Measurements from ENCODE around the gene CDC42SE1. TPM values are rescaled to one million over a fixed set of nuclear protein-coding genes. Genes with fewer than 3 reads are reported as not detected.
"Not testable (repeated sequence)": the region's sequence is repeated elsewhere in the genome, so short reads cannot be mapped to it uniquely, and the experiment has no call there.

The CDC42SE1 gene
- total RNA-seq, result 100 to 1,000 TPM; 128 TPM

- Mint-ChIP-seq H3K27ac (peak within 1 kb of the TSS; percentile 95), H3K27me3 (no peaks in the 10 kb centered on the region), H3K9me3 (no peaks in the 10 kb centered on the region), H3K4me1 (peaks cover 56% of the 10 kb centered on the region), H3K4me3 (peak within 1 kb of the TSS; percentile 96), H3K36me3 (peaks cover 46% of the 10 kb centered on the region)
- peak; percentile 93 for DNase-seq
These were observed at the start of gene CDC42SE1 for GRCh38 chr1:151059109-151060006. Gene CDC42SE1 (minus strand): TSS chr1:151059622. CDS start chr1:151055730, 3,892 bp downstream.

DNA sequence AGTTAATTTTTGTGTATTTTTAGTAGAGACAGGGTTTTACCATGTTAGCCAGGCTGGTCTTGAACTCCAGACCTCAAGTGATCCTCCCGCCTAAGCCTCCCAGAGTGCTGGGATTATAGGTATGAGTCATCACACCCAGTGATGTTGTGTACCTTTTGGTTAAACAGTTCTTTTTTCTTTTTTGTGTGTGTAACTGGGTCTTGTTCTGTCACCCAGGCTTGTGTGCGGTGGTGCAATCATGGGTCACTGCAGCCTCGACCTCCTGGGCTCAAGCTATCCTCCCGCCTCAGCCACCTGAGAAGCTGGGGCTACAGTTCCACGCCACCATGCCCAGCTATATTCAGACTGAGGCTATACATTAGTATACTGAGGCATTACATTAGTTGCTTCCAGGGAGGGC is 48.9 kb upstream of the CDC42SE1 start:
- Mint-ChIP-seq H3K4me1 (peaks cover 5% of the 10 kb centered on the region), H3K27ac (no peak overlapping the region), H3K9me3 (no peaks in the 10 kb centered on the region), H3K36me3 (peaks cover 2% of the 10 kb centered on the region), H3K27me3 (no peaks in the 10 kb centered on the region), H3K4me3 (no peak overlapping the region)
- DNase-seq, result no peak

GRCh38 chr1:151106894-151107293 is 47.5 kb upstream of the CDC42SE1 start:
- Mint-ChIP-seq H3K27me3 (no peaks in the 10 kb centered on the region), H3K9me3 (no peaks in the 10 kb centered on the region), H3K4me1 (peaks cover 5% of the 10 kb centered on the region), H3K36me3 (peaks cover 2% of the 10 kb centered on the region), H3K4me3 (no peak overlapping the region), H3K27ac (peak overlapping the region; percentile 13)
- DNase-seq, result no peak

DNA sequence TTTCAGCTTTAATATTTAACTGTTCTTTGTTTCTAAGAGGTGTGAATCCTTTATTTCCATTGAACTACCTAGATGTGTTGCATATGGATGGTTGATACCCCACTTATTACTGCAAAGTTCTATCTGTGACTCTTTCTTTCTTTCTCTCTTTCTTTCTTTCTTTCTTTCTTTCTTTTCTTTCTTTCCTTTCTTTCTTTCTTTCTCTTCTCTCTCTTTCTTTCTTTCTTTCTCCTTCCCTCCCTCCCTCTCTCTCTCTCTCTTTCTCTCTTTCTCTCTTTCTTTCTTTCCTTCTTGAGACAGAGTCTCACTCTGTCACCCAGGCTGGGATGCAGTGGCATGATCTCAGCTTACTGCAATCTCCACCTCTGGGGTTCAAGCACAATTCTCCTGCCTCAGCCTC is 45.2 kb upstream of the CDC42SE1 start:
- no peaks in the 10 kb centered on the region for H3K27me3 Mint-ChIP-seq
- no peaks in the 10 kb centered on the region for H3K36me3 Mint-ChIP-seq
- H3K9me3 Mint-ChIP-seq, result no peaks in the 10 kb centered on the region
- H3K27ac Mint-ChIP-seq, result no peak overlapping the region
- peaks cover 5% of the 10 kb centered on the region for H3K4me1 Mint-ChIP-seq
- H3K4me3 Mint-ChIP-seq, result no peak overlapping the region
- no peak for DNase-seq

- no peaks in the 10 kb centered on the region for H3K27me3 Mint-ChIP-seq
- no peaks in the 10 kb centered on the region for H3K4me1 Mint-ChIP-seq
- no peaks in the 10 kb centered on the region for H3K9me3 Mint-ChIP-seq
- DNase-seq, result no peak
- no peaks in the 10 kb centered on the region for H3K36me3 Mint-ChIP-seq
- no peak overlapping the region for H3K4me3 Mint-ChIP-seq
- H3K27ac Mint-ChIP-seq, result no peak overlapping the region
These were observed 38.7 kb upstream of the CDC42SE1 start for GRCh38 chr1:151098126-151098525.

DNA sequence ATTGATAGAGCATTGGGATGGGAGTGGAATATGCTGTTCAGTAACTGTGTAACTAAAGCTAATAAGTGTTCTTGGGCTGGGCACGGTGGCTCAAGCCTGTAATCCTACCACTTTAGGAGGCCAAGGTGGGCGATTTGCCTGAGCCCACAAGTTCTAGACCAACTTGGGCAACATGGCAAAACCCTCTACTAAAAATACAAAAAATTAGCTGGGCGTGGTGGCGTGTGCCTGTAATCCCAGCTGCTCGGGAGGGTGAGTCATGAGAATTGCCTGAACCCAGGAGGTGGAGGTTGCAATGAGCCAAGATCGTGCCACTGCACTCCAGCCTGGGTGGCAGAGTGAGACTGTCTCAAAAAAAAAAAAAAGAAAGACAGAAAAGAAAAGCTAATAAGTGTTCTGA is 38.0 kb upstream of the CDC42SE1 start:
- not testable (repeated sequence) for H3K9me3 Mint-ChIP-seq

DNA sequence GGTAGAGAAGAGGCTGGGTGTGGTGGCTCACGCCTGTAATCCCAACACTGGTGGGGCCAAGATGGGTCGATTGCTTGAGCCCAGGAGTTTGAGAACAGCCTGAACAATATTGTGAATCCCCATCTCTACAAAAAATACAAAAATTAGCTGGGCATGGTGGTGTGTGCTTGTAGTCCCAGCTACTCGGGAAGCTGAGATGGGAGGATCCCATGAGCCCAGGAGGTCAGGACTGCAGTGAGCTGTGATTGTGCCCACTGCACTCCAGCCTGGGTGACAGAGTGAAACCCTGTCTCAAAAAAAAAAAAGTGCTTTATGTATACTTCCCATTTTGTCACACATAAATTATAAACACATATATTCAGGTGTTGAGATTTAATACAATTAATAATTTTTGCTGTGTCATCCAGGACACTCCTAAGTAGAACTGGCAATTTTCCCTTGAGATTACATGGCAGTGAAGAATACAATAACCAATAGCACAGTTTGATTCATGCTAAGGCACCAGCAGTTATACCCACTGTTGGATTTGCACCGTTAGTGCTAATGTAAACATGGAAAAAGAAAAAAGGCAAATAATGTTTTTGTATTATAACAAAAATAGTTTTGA is 26.6 kb upstream of the CDC42SE1 start:
- Mint-ChIP-seq H3K36me3 (no peaks in the 10 kb centered on the region), H3K27me3 (no peaks in the 10 kb centered on the region), H3K4me1 (no peaks in the 10 kb centered on the region), H3K4me3 (no peak overlapping the region), H3K9me3 (no peaks in the 10 kb centered on the region), H3K27ac (no peak overlapping the region)
- DNase-seq, result no peak

More for the DNA sequence above, 38.0 kb upstream of the CDC42SE1 start:
- not testable (repeated sequence) for DNase-seq, H3K4me3 Mint-ChIP-seq, H3K36me3 Mint-ChIP-seq, H3K4me1 Mint-ChIP-seq, H3K27ac Mint-ChIP-seq, H3K27me3 Mint-ChIP-seq

DNA sequence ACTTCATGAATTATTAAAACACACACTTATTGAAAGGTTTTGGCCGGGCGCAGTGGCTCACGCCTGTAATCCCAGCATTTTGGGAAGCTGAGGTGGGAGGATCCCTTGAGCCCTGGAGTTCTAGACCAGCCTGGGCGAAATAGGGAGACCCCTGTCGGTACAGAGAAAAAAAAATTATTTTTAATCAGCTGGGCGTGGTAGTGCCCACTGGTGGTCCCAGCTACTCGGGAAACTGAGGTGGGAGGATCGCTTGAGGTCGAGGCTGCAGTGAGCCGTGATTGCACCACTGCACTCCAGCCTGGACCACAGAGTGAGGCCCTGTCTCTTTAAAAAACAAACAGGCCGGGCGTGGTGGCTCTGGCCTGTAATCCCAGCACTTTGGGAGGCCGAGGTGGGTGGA is 12.8 kb upstream of the CDC42SE1 start:
- H3K4me1 Mint-ChIP-seq, result peaks cover 25% of the 10 kb centered on the region
- H3K36me3 Mint-ChIP-seq, result peaks cover 11% of the 10 kb centered on the region
- H3K9me3 Mint-ChIP-seq, result no peaks in the 10 kb centered on the region
- peak overlapping the region; percentile 100 for H3K4me3 Mint-ChIP-seq
- H3K27ac Mint-ChIP-seq, result no peak overlapping the region
- no peak for DNase-seq
- peaks cover 4% of the 10 kb centered on the region for H3K27me3 Mint-ChIP-seq

- H3K36me3 Mint-ChIP-seq, result peaks cover 14% of the 10 kb centered on the region
- H3K4me1 Mint-ChIP-seq, result peaks cover 25% of the 10 kb centered on the region
These were observed 11.3 kb upstream of the CDC42SE1 start, which contains the start of gene GABPB2 for GRCh38 chr1:151070474-151071276. Gene GABPB2 (plus strand): TSS chr1:151070761. CDS start chr1:151088190, 17,429 bp downstream.

GRCh38 chr1:151069103-151069486 is 9.7 kb upstream of the CDC42SE1 start:
- H3K27ac Mint-ChIP-seq, result peak overlapping the region; percentile 100
- peaks cover 4% of the 10 kb centered on the region for H3K27me3 Mint-ChIP-seq
- H3K4me3 Mint-ChIP-seq, result peak overlapping the region; percentile 100
- H3K4me1 Mint-ChIP-seq, result peaks cover 23% of the 10 kb centered on the region
- H3K36me3 Mint-ChIP-seq, result peaks cover 14% of the 10 kb centered on the region
- no peaks in the 10 kb centered on the region for H3K9me3 Mint-ChIP-seq
- DNase-seq, result no peak

More at GRCh38 chr1:151070474-151071276, 11.3 kb upstream of the CDC42SE1 start, which contains the start of gene GABPB2:
- peak within 1 kb of the TSS; percentile 100 for H3K27ac Mint-ChIP-seq
- H3K27me3 Mint-ChIP-seq, result peaks cover 4% of the 10 kb centered on the region
- H3K9me3 Mint-ChIP-seq, result no peaks in the 10 kb centered on the region
- peak; percentile 88 for DNase-seq
- peak within 1 kb of the TSS; percentile 100 for H3K4me3 Mint-ChIP-seq

- H3K4me3 Mint-ChIP-seq, result no peak overlapping the region
- no peaks in the 10 kb centered on the region for H3K9me3 Mint-ChIP-seq
- peaks cover 24% of the 10 kb centered on the region for H3K4me1 Mint-ChIP-seq
- no peak overlapping the region for H3K27ac Mint-ChIP-seq
- H3K27me3 Mint-ChIP-seq, result peaks cover 4% of the 10 kb centered on the region
- H3K36me3 Mint-ChIP-seq, result peaks cover 11% of the 10 kb centered on the region
- no peak for DNase-seq
These were observed 7.8 kb upstream of the CDC42SE1 start for GRCh38 chr1:151067185-151067584.

DNA sequence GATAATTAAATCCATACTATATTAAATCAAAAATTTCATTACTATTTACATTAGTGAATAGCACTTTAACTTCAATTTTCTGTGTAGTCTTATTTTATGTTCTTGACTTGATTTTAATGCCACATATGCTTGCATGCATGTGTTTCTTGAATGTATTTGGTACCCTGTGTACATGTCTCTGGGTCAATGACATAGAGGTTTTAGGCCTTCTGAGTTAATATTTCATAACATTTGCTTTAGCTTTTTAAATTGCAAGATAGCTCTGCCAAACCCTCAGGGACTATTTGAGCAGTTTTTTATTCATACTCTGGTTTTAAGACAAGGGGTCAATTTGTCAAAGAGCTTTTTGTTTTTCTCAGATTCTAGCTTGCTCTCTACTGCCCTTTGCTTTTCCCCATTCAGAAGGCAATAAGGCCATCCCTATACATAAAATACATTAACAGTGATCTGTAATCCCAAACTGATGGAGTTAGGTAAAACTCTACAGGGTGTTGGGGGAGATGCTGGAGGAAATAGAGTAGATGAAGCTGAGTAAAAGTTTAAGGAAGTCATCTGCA is 5.7 kb upstream of the CDC42SE1 start:
- H3K4me3 Mint-ChIP-seq, result no peak overlapping the region
- H3K9me3 Mint-ChIP-seq, result no peaks in the 10 kb centered on the region
- no peak for DNase-seq
- H3K27me3 Mint-ChIP-seq, result no peaks in the 10 kb centered on the region
- peaks cover 30% of the 10 kb centered on the region for H3K4me1 Mint-ChIP-seq
- H3K27ac Mint-ChIP-seq, result no peak overlapping the region
- peaks cover 9% of the 10 kb centered on the region for H3K36me3 Mint-ChIP-seq

DNA sequence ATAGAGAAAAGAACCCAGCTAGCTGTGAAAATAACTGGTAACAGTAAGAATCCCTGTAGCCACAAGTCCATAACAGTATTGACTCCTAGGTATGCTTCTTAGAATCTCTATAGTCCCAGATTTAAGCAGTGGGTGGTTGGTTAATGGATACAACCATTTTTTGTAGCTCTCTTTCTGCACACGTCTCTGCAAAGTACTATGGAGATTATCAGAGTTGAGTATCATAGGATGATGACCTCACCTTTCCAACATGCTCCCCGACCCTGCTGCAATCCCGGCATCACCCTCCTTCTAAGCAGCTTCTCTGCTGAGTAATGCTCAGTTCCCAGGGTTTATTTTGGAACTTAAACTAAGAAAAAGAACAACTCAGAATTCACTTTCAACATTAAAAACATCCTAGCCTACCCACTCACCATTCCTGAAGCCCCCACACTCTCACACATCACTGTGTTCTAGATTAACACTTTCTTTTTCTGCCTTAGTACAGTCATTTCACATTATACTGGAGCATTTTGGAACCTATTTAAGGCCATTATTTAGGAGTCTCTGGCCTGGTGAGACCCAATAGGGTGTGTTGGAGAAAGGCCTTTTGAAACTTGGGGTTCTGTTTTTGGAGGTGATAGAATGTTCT is 3.4 kb upstream of the CDC42SE1 start:
- H3K9me3 Mint-ChIP-seq, result no peaks in the 10 kb centered on the region
- H3K4me1 Mint-ChIP-seq, result peaks cover 23% of the 10 kb centered on the region
- DNase-seq, result no peak
- H3K27me3 Mint-ChIP-seq, result no peaks in the 10 kb centered on the region
- H3K36me3 Mint-ChIP-seq, result peaks cover 15% of the 10 kb centered on the region
- no peak overlapping the region for H3K27ac Mint-ChIP-seq
- no peak overlapping the region for H3K4me3 Mint-ChIP-seq

DNA sequence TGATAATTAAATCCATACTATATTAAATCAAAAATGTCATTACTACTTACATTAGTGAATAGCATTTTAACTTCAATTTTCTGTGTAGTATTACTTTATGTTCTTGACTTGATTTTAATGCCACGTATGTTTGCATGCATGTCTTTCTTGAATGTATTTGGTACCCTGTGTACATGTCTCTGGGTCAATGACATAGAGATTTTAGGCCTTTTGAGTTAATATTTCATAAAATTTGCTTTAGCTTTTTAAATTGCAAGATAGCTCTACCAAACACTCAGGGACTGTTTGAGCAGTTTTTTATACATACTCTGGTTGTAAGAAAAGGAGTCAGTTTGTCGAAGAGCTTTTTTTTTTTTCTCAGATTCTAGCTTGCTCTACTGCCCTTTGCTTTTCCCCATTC is 2.3 kb upstream of the CDC42SE1 start:
- H3K27me3 Mint-ChIP-seq, result no peaks in the 10 kb centered on the region
- peaks cover 34% of the 10 kb centered on the region for H3K4me1 Mint-ChIP-seq
- no peak for DNase-seq
- H3K27ac Mint-ChIP-seq, result no peak overlapping the region
- H3K9me3 Mint-ChIP-seq, result no peaks in the 10 kb centered on the region
- H3K36me3 Mint-ChIP-seq, result peaks cover 27% of the 10 kb centered on the region
- H3K4me3 Mint-ChIP-seq, result peak overlapping the region; percentile 96
